IPS-15b (cell line): Measurements from ENCODE around the gene SETD1B.
"Not testable (repeated sequence)": the region's sequence is repeated elsewhere in the genome, so short reads cannot be mapped to it uniquely, and the experiment has no call there.

Experiments
- H3K27me3 ChIP-seq: one replicate; pipeline ENCODE4 v1.6.1; 2013; ENCODE audit warnings: low read length; ENCODE audit not compliant: control insufficient read depth, insufficient read depth
- H3K36me3 ChIP-seq: one replicate; pipeline ENCODE4 v1.6.1; 2013; ENCODE audit warnings: low read length; ENCODE audit not compliant: control insufficient read depth, insufficient read depth
- H3K4me1 ChIP-seq: one replicate; pipeline ENCODE4 v1.6.1; 2013; ENCODE audit warnings: mild to moderate bottlenecking, low read length; ENCODE audit not compliant: control insufficient read depth, insufficient read depth
- H3K4me3 ChIP-seq: one replicate; pipeline ENCODE4 v1.5.1; 2013; ENCODE audit warnings: low read depth, low read length
- H3K9ac ChIP-seq: one replicate; pipeline ENCODE4 v1.6.1; 2013; ENCODE audit warnings: low read depth, mild to moderate bottlenecking, low read length
- H3K9me3 ChIP-seq: one replicate; pipeline ENCODE4 v1.6.1; 2013; ENCODE audit warnings: mild to moderate bottlenecking, low read length; ENCODE audit not compliant: control insufficient read depth, insufficient read depth

SETD1B gene

GRCh38 chr12:121861636-121862254, 57.9 kb downstream of the SETD1B start:
- Histone ChIP-seq H3K4me1 (peaks cover 11% of the 10 kb centered on the region), H3K9me3 (no peaks in the 10 kb centered on the region), H3K4me3 (no peak overlapping the region), H3K27me3 (no peaks in the 10 kb centered on the region), H3K36me3 (no peaks in the 10 kb centered on the region), H3K9ac (no peak overlapping the region)

GRCh38 chr12:121866331-121866730, 62.5 kb downstream of the SETD1B start:
- no peaks in the 10 kb centered on the region for H3K27me3 ChIP-seq
- H3K36me3 ChIP-seq, result no peaks in the 10 kb centered on the region
- peaks cover 2% of the 10 kb centered on the region for H3K4me1 ChIP-seq
- no peak overlapping the region for H3K9ac ChIP-seq
- no peak overlapping the region for H3K4me3 ChIP-seq
- no peaks in the 10 kb centered on the region for H3K9me3 ChIP-seq

DNA sequence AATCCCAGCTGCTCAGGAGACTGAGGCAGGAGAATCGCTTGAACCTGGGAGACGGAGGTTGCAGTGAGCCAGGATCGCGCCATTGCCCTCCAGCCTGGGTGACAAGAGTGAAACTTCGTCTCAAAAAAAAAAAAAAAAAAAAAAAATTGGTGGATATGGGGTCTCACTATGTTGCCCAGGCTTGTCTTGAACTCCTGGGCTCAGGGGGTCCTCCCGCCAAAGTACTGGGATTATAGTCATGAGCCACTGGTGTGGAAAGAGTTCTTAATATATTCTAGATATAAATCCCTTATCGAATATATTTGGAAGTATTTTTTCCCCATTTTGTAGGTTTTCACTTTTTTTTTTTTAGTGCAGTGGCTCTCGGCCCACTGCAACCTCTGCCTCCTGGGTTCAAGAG, 65.4 kb downstream of the SETD1B start:
- H3K27me3 ChIP-seq, H3K4me3 ChIP-seq, H3K9ac ChIP-seq, H3K9me3 ChIP-seq, H3K4me1 ChIP-seq, H3K36me3 ChIP-seq: not testable (repeated sequence)

GRCh38 chr12:121871467-121871866, 67.7 kb downstream of the SETD1B start:
- H3K9ac ChIP-seq, result no peak overlapping the region
- no peaks in the 10 kb centered on the region for H3K9me3 ChIP-seq
- H3K36me3 ChIP-seq, result no peaks in the 10 kb centered on the region
- H3K27me3 ChIP-seq, result no peaks in the 10 kb centered on the region
- no peak overlapping the region for H3K4me3 ChIP-seq
- H3K4me1 ChIP-seq, result no peaks in the 10 kb centered on the region

GRCh38 chr12:121872546-121873215, 68.9 kb downstream of the SETD1B start:
- H3K9me3 ChIP-seq, result no peaks in the 10 kb centered on the region
- no peak overlapping the region for H3K9ac ChIP-seq
- H3K4me1 ChIP-seq, result no peaks in the 10 kb centered on the region
- no peaks in the 10 kb centered on the region for H3K36me3 ChIP-seq
- H3K27me3 ChIP-seq, result no peaks in the 10 kb centered on the region
- H3K4me3 ChIP-seq, result no peak overlapping the region

DNA sequence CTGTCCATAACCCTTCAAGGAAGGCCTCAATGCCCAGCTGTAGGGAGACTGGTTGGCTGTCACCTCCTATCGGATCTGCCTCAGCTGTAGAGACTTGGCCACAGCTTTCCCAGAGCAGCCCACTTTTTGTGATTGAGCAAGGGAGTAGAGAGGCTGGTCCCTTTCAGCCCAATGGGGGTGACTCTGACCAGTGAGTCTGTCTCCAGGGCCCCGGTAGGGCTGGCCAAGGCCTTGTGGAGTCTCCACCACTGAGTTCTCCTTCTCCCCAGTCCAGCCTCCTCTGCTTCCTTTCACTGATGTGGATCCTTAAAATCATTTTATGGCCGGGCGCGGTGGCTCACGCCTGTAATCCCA, 69.4 kb downstream of the SETD1B start:
- H3K9ac ChIP-seq, result no peak overlapping the region
- H3K36me3 ChIP-seq, result no peaks in the 10 kb centered on the region
- H3K4me3 ChIP-seq, result no peak overlapping the region
- H3K9me3 ChIP-seq, result no peaks in the 10 kb centered on the region
- H3K27me3 ChIP-seq, result no peaks in the 10 kb centered on the region
- no peaks in the 10 kb centered on the region for H3K4me1 ChIP-seq

DNA sequence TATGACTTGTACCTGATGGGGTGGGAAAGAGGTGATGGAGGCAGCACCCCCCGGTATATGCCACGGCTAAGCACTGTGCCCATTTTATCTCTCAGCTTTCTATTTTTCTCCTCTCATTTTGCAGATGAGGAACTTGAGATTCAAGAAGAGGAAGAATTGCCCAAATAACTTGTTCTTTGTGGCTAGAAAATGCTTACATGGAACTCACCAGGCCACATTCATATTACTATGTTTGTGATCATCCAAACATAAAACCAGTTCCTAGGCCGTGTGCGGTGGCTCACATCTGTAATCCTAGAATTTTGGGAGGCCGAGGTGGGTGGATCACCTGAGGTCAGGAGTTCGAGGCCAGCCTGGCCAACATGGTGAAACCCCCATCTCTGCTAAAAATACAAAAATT, 70.3 kb downstream of the SETD1B start:
- H3K36me3 ChIP-seq, result no peaks in the 10 kb centered on the region
- no peak overlapping the region for H3K4me3 ChIP-seq
- H3K27me3 ChIP-seq, result no peaks in the 10 kb centered on the region
- no peaks in the 10 kb centered on the region for H3K4me1 ChIP-seq
- no peak overlapping the region for H3K9ac ChIP-seq
- H3K9me3 ChIP-seq, result no peaks in the 10 kb centered on the region

- H3K4me3 ChIP-seq, result no peak overlapping the region
- no peaks in the 10 kb centered on the region for H3K27me3 ChIP-seq
- no peaks in the 10 kb centered on the region for H3K9me3 ChIP-seq
- H3K36me3 ChIP-seq, result no peaks in the 10 kb centered on the region
- H3K4me1 ChIP-seq, result no peaks in the 10 kb centered on the region
- no peak overlapping the region for H3K9ac ChIP-seq
Measured at GRCh38 chr12:121875582-121875981, 71.8 kb downstream of the SETD1B start.

- H3K4me3 ChIP-seq, H3K9me3 ChIP-seq, H3K4me1 ChIP-seq, H3K27me3 ChIP-seq, H3K36me3 ChIP-seq, H3K9ac ChIP-seq: not testable (repeated sequence)
Measured at GRCh38 chr12:121876080-121876447, 72.3 kb downstream of the SETD1B start.
